NCI-H1105 treated with DMSO at 0.1 percent for 48 hours (cell line): ENCODE results near the gene UBE2E3.
"Not testable (repeated sequence)": the region's sequence is repeated elsewhere in the genome, so short reads cannot be mapped to it uniquely, and the experiment has no call there.

Experiments used
- DNase-seq: peaks from one replicate; lab custom pipeline; 2025; lab: John Stamatoyannopoulos, UW

The UBE2E3 gene

DNA sequence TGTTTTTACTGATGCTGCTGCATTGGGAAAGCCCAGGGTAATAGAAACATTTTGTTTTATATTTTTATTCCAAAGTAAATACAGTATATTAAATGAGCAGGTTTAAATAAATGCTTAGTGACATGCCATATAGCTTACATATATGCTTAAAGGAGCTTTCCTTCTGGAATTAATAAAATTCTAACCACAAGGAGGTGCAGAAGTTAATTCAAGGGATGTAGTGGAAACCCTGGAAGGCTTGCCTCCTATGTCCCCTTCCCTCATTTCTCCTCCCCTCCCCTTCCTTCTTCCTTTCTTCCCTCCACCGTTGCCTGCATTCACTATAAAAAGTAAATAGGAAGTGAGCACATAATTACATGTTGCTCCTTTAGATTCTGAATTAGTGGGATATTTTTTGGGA lies 96.3 kb downstream of the UBE2E3 start:
- DNase-seq, result no peak

DNA sequence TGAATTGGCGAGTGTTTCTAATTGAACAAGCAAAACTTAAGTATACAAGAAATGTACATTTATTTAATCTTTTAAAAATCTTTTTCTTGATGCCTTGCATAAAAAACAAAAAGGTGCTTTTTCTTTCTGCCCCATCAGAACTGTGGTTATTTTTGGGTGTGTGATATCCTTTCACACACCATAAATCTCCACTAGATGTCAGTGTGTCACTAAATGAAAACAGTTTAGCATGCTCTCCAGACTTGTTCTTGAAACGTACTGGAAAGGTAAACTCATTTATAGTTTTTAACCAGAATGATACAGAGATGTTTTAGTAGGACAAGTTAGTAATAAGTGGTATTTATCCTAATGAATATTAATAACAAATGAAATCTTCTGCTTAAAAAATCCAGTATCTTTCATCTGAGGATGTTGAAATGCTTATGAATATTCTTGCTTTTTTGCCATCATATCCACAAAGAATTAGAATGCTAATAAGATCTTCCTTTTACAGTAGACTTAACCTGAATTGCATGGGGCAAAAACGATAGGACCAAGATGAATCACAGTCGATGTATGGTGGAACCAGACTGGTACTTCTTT lies 96.8 kb downstream of the UBE2E3 start:
- peak; percentile 60 for DNase-seq

DNA sequence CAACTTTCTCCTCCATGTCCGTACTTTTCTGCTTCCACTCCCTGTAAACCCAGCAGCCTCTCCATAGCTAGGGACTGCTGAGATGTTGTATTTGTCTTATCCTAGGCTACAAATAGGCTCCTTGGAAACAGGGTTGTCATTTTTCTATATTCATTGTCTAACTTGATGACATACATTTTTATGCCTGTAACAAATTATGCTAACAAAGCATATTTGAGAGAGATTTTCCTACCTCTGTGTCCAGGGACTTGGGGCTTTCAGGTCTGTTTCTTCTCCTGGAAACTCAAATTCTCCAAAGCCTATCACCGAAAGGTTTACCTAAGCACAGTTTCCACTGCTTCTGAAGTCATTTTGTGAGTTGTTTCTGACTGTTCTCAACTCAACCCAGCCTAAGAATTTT lies 102.7 kb downstream of the UBE2E3 start:
- no peak for DNase-seq

DNA sequence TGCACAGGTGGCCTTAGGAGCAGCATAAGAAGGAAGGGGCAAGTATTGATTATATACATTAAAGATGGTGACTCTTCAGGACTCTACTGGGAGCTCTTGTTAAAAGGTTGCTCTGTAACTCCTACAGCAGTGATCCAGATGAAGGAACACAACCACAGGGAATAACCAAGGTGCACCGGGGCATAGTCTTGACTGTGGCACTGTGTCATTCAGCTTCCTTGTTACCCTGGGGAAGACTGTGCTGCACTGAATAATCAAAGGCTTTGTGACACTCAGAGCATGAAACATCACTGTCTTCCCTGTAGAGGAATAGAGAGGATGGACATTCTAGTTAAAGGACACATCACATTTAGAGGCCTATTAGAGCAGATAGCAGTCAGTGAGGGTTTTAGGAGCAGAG lies 105.3 kb downstream of the UBE2E3 start:
- no peak for DNase-seq

DNA sequence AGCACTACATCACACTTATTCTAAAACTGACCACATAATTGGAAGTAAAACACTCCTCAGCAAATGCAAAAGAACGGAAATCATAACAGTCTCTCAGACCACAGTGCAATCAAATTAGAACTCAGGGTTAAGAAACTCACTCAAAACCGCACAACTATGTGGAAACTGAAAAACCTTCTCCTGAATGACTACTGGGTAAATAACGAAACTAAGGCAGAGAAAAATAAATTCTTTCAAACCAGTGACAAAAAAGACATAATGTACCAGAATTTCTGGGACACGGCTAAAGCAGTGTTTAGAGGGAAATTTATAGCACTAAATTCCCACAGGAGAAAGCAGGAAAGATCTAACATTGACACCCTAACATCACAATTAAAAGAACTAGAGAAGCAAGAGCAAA lies 111.5 kb downstream of the UBE2E3 start:
- not testable (repeated sequence) for DNase-seq

DNA sequence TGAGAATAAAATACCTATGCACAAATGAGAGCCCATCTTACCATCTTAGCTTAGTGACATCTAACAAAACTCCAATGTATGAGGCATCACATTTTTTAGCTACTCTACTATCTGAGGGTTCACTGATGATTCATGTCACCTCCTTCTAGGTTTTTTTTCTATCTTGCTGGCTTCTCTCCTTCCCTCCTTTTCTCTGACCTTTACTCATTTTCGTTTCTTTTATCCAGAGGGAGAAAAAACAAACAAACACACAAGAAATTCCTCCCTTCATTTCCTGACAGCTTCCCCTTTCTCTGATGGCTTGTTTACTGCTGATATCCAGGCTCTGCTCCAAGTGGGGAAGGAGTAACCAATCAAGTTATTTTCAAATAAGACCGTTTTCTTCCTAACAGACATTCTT lies 115.1 kb downstream of the UBE2E3 start:
- no peak for DNase-seq

DNA sequence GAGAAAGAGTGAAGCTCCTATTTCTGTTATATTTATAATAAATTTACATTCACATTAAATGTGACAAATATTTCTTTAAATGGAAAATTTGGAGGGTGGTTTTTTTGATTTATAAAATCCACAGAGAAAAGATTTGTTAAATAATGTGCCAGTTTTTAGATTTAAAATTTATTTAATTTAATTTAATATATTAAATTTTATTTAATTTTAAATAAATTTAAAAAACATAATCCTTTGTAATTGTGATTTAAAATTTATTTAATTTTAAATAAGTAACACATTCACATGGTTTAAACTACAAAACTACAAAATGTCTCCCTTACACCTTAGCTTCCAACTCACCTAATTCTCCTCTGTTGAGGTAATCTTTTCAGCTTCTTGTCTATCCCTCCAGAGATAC lies 123.3 kb downstream of the UBE2E3 start:
- DNase-seq, result no peak

DNA sequence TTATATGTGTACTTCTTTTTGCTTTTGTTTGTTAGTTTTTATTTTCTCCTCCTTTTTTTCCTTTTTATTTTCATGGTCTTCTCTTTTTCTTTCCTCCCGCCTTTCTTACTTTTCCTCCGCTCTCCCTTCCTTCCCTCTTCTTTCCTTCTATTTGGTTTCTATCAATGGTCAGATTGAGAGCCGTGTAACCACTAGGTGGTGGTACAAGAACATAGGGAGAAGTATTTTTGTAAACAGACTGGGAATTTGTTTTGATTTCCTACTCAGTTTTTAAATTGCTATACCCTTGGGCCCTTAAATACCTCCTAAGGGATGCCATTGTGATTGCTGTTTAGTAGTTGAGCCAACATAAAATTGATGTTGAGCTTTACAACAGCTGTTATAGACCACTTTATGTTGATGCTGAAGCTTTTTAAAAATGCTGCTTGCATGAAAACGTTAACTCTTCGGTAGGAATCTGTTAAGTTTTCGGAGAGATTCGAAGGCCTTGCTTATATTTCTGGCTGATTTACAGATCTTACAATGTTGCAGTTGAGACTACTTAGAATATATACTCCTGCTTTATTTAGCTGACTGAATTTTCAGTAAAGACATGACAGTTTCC lies 124.2 kb downstream of the UBE2E3 start:
- peak; percentile 57 for DNase-seq

DNA sequence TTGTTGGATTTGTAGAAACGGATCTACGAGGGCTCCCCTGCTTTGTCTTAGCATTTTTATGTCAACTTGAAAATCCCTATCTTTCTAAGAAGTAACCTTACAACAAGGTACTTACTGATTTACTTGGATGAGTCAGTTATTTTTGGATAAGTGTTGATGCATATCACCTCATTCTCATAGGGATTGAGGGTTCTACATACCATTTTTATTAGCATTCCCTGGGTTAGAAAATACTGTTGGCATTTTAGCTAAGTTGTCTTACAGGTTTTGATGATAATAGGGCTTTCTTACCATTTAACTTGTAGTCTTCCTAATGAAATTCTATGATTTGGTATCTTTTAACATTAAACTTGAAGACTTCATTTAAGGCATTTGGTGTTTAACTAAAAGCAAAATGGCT lies 125.2 kb downstream of the UBE2E3 start:
- DNase-seq, result no peak

DNA sequence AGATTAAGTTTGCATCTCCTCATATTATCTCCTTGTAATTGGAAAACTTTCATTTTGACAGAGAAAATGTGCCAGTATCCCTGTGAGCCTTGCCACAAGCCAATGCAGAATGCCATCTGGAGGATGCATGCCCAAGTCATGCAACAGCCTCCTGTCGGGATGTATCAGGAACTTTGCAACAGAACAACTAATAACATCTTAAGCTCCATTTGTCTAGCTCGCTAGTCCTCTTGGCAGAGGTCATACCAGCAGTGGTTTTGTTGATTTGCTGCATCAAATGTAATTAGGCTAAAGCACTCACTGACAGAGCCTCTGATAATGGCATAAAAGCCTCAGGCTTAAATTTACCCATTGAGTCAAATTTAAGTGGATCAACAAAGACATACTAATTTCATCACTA lies 125.8 kb downstream of the UBE2E3 start:
- DNase-seq, result peak; percentile 17

DNA sequence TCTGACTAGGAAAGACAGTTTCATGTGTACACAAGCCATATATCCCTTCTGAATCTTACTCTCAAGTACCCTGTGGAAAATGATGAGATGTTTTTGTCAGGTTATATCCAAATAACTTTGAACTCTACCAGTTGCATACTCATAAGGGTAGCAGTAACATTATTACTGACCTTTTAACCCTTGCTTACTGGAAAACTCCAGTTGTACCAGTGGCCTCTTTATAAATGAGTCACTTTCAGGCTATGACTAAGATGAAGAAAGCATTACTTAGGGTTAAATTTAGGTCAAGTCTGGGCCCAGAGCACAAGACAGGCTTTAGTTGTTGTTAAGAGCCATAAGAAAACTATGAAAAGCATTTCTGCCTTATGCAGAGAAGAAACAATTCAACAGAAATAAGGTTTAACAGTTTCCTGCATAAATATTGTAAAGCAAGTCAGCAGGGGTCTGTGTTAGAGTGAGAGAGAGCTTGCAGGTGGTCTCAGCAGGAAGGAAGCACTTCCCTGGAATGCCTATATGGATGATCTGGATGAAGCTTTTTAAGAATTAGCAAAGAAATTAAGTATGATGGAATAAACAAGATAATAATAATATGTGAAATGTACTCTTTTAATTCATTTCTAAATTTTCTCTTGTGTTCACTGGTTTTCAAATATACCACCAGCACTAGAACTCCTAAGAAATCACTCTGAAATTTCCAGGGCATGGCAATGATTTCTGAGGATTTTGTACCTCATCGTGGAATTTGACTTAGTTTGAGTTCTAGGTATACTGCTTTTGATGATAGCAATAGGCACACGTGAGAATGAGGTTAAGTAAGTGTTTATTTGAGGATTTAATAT lies 126.6 kb downstream of the UBE2E3 start:
- no peak for DNase-seq

DNA sequence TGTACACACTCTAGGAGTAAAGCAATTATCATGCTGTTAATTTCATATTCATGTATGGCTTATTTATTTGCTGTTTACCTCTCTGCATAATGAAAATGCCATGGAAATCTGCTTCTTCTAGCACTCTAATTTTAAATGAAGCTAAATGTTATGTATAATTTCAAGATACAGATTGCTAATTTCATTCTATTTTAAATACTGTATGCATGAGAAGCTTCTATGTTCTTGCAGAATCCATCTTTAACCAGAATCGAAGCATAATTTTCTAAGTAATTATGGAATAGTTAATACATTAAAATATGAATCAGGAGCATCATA lies 127.2 kb downstream of the UBE2E3 start:
- DNase-seq, result no peak

DNA sequence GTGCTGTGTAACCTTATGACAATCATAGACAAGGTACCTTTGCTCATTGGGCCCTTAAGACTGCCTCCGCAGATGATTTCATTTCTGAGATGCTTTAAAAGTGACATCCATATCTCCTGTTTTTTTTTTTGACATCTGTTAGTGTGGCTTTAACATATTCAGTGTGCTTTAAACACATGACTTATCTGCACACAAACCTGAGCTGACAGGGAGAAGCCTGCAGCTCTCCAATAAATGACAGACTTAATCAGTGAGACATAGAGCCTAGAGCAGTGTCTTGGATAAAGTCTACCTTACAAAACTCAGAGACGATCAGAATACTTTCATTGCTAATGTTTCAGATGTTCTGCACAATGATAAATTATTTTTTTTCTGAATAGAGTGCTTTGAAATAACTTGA lies 130.7 kb downstream of the UBE2E3 start:
- DNase-seq, result no peak

DNA sequence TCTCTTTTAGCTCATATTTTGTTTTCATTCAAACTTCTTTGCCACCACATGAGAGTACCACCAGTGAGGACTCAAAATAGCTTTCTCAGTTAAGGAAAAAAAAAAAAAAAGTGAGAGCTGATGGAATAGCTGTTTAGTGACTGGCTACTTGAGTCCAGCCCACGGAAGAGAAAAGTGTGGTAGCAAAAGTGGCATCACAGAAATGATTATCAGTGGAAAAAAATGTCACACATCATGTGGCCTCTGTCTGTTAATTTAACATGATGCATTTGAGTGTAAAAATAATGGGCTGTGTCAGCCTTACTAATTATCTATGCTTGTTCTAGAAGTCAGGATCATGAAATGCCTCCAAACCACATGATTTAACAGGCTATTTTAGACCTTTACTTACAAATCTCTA lies 132.5 kb downstream of the UBE2E3 start:
- no peak for DNase-seq
